ENCODE data around the gene FAM219A.

- TF ChIP-seq, protein P1, sequence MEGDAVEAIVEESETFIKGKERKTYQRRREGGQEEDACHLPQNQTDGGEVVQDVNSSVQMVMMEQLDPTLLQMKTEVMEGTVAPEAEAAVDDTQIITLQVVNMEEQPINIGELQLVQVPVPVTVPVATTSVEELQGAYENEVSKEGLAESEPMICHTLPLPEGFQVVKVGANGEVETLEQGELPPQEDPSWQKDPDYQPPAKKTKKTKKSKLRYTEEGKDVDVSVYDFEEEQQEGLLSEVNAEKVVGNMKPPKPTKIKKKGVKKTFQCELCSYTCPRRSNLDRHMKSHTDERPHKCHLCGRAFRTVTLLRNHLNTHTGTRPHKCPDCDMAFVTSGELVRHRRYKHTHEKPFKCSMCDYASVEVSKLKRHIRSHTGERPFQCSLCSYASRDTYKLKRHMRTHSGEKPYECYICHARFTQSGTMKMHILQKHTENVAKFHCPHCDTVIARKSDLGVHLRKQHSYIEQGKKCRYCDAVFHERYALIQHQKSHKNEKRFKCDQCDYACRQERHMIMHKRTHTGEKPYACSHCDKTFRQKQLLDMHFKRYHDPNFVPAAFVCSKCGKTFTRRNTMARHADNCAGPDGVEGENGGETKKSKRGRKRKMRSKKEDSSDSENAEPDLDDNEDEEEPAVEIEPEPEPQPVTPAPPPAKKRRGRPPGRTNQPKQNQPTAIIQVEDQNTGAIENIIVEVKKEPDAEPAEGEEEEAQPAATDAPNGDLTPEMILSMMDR (conservative IDR thresholded peaks at IDR 0.05; ENCODE audit: low read depth, low read length): no peak
- TF ChIP-seq EZH2 (IDR thresholded peaks at IDR 0.05; ENCODE audit: borderline replicate concordance, low read depth, low read length, poor library complexity, severe bottlenecking): no peak
These were observed 72.7 kb downstream of the FAM219A start for GRCh38 chr9:34385561-34386230.
